CD14-positive monocyte (primary cell): ENCODE data around the gene LANCL1. TPM values are rescaled to one million over a fixed set of nuclear protein-coding genes. Genes with fewer than 3 reads are reported as not detected.
"Not testable (repeated sequence)": the region's sequence is repeated elsewhere in the genome, so short reads cannot be mapped to it uniquely, and the experiment has no call there.

Source experiments
- DNase-seq, 3 donors: peaks; one replicate each; pipeline ENCODE4 v3.0.0-alpha.2; 2011 to 2022
- H2AFZ ChIP-seq: 2 replicates; pipeline ENCODE4 v1.6.0; 2012; ENCODE audit warnings: mild to moderate bottlenecking, low read depth, low read length, inconsistent platforms; ENCODE audit not compliant: insufficient read depth, poor library complexity, severe bottlenecking
- H3K27ac ChIP-seq, 2 donors: 1 replicate in 1 of 2; 2 replicates in 1 of 2; pipeline ENCODE4 v1.5.1; 2012 to 2013; ENCODE audit warnings: low read length in 2 of 2, control low read depth in 1 of 2, inconsistent platforms in 1 of 2, low read depth in 1 of 2, mild to moderate bottlenecking in 1 of 2
- H3K27me3 ChIP-seq, 2 donors: one replicate each; pipeline versions ENCODE4 v1.6.0 to v1.6.1; 2011 to 2013; ENCODE audit warnings: low read length in 2 of 2; ENCODE audit not compliant: control insufficient read depth in 2 of 2, insufficient read depth in 2 of 2
- H3K36me3 ChIP-seq, 2 donors: replicated peaks in 1 of 2; 1 replicate in 1 of 2; 2 replicates in 1 of 2; pipeline versions ENCODE4 v1.5.1 to v1.6.1; 2012 to 2013; ENCODE audit warnings: low read length in 2 of 2, control low read depth in 1 of 2, inconsistent platforms in 1 of 2, mild to moderate bottlenecking in 1 of 2; ENCODE audit not compliant: insufficient read depth in 2 of 2, control insufficient read depth in 1 of 2
- H3K4me1 ChIP-seq, 2 donors: 1 replicate in 1 of 2; 2 replicates in 1 of 2; pipeline versions ENCODE4 v1.5.1 to v1.6.1; 2012 to 2013; ENCODE audit warnings: low read length in 2 of 2, control low read depth in 1 of 2, inconsistent platforms in 1 of 2, mild to moderate bottlenecking in 1 of 2, moderate library complexity in 1 of 2; ENCODE audit not compliant: insufficient read depth in 2 of 2, control insufficient read depth in 1 of 2
- H3K4me2 ChIP-seq: replicated peaks from 2 replicates; pipeline ENCODE3; 2012; ENCODE audit warnings: low read length, moderate library complexity, mild to moderate bottlenecking; ENCODE audit not compliant: poor library complexity, severe bottlenecking; ENCODE audit errors: extremely low read depth
- H3K4me3 ChIP-seq, 3 experiments: fragments of 200-600 bp in 1 of 3; sonication (generic) in 1 of 3; replicated peaks in 1 of 3; 1 replicate in 2 of 3; 2 replicates in 1 of 3; pipeline ENCODE4 v1.5.1; 2011 to 2013; ENCODE audit warnings: low read length in 3 of 3, mild to moderate bottlenecking in 3 of 3, control low read depth in 2 of 3, low read depth in 2 of 3, inconsistent platforms in 1 of 3, moderate library complexity in 1 of 3
- H3K79me2 ChIP-seq: 2 replicates; pipeline ENCODE4 v1.6.0; 2012; ENCODE audit warnings: mild to moderate bottlenecking, control low read depth, inconsistent platforms, low read length, moderate library complexity; ENCODE audit not compliant: insufficient read depth
- H3K9ac ChIP-seq: 2 replicates; pipeline ENCODE4 v1.6.0; 2017; ENCODE audit warnings: low read length, mild to moderate bottlenecking; ENCODE audit not compliant: insufficient read depth, poor library complexity, severe bottlenecking
- H3K9me3 ChIP-seq, 2 donors: replicated peaks in 1 of 2; 1 replicate in 1 of 2; 2 replicates in 1 of 2; pipeline versions ENCODE4 v1.5.1 to v1.6.1; 2012 to 2013; ENCODE audit warnings: low read length in 2 of 2, control low read depth in 1 of 2; ENCODE audit not compliant: control insufficient read depth in 1 of 2, insufficient read depth in 1 of 2
- H4K20me1 ChIP-seq: 2 replicates; pipeline ENCODE4 v1.6.0; 2012; ENCODE audit warnings: mild to moderate bottlenecking, low read length, control low read depth, moderate library complexity; ENCODE audit not compliant: insufficient read depth
- H3K27ac Mint-ChIP-seq, 7 donors: one replicate each; pipeline ENCODE4 v1.8.0; 2020; ENCODE audit warnings: mild to moderate bottlenecking in 7 of 7, mixed read lengths in 7 of 7, moderate library complexity in 6 of 7, inconsistent platforms in 2 of 7
- H3K27me3 Mint-ChIP-seq, 3 donors: one replicate each; pipeline ENCODE4 v1.8.0; 2021 to 2022; ENCODE audit warnings: low read depth in 3 of 3, mild to moderate bottlenecking in 3 of 3, mixed read lengths in 3 of 3, moderate library complexity in 3 of 3, inconsistent platforms in 1 of 3
- H3K36me3 Mint-ChIP-seq, 2 donors: one replicate each; pipeline ENCODE4 v1.8.0; 2020; ENCODE audit warnings: mixed read lengths in 2 of 2, inconsistent platforms in 1 of 2, mild to moderate bottlenecking in 1 of 2
- H3K4me1 Mint-ChIP-seq: one replicate; pipeline ENCODE4 v1.8.0; 2020; ENCODE audit warnings: mild to moderate bottlenecking, mixed read lengths
- H3K4me3 Mint-ChIP-seq, 2 donors: one replicate each; pipeline ENCODE4 v1.8.0; 2020; ENCODE audit warnings: mild to moderate bottlenecking in 2 of 2, mixed read lengths in 2 of 2, moderate library complexity in 1 of 2
- H3K9me3 Mint-ChIP-seq, 7 donors: one replicate each; pipeline ENCODE4 v1.8.0; 2020 to 2022; ENCODE audit warnings: mixed read lengths in 7 of 7, mild to moderate bottlenecking in 6 of 7, moderate library complexity in 6 of 7, inconsistent platforms in 2 of 7
- CTCF ChIP-seq: fragments of 200-600 bp; IDR thresholded peaks from one replicate; pipeline ENCODE4 v1.8.0; 2022; ENCODE audit warnings: antibody characterized with exemption, mild to moderate bottlenecking
- WGBS: methylation state at CpG from one replicate; pipeline ENCODE4 v1.1.5; 2013; ENCODE audit warnings: missing lambda C conversion rate; ENCODE audit not compliant: insufficient coverage; 5-methylcytosine and 5-hydroxymethylcytosine counted together
- intact Hi-C, 2 donors: fragments of 100-400 bp; cut with micrococcal nuclease; formaldehyde crosslinking; loops; one replicate each; pipeline versions ENCODE4 v1.15.0 to v1.15.1; 2023
- polyA plus RNA-seq, 3 donors: library from polyadenylated mRNA; depleted of rRNA in 1 of 3; unstranded in 2 of 3; stranded (reverse) in 1 of 3; fragments of 300-500 nt in 2 of 3; fragments of >200 nt in 1 of 3; fragmentation: Illumina TruSeq in 2 of 3; gene quantifications; 1 replicate in 2 of 3; 2 replicates in 1 of 3; pipeline ENCODE4 v1.2.3, GENCODE V29; 2012 to 2021

The LANCL1 gene
- polyA plus RNA-seq, 3 donors = 4.8 to 11.1 (median 6.1) TPM

- Mint-ChIP-seq H3K4me1 (no peaks in the 10 kb centered on the region), H3K36me3 (peaks cover 15 to 18% of the 10 kb centered on the region in 2 donors), H3K27me3 (no peaks in the 10 kb centered on the region), H3K27ac (no peak overlapping the region), H3K4me3 (no peak overlapping the region), H3K9me3 (peaks cover 15 to 28% (median 17%) of the 10 kb centered on the region in 7 donors)
- Histone ChIP-seq H3K4me2 (no peak overlapping the region), H2AFZ (no peak overlapping the region), H3K9ac (no peak overlapping the region), H3K4me1 (no peaks in the 10 kb centered on the region), H3K27me3 (no peaks in the 10 kb centered on the region), H3K4me3 (no peak overlapping the region), H4K20me1 (no peaks in the 10 kb centered on the region), H3K79me2 (no peaks in the 10 kb centered on the region), H3K36me3 (peaks cover 6 to 22% of the 10 kb centered on the region in 2 donors), H3K9me3 (peaks cover 16 to 28% of the 10 kb centered on the region in 2 donors), H3K27ac (no peak overlapping the region)
- WGBS = 100% methylated on average over 2 of the region's 2 CpGs
- no peak for DNase-seq
- intact Hi-C loops = no loop called here
- no peak for TF ChIP-seq CTCF
These were observed 47.0 kb downstream of the LANCL1 start for GRCh38 chr2:210429403-210430137.

- H3K4me2 ChIP-seq = no peak overlapping the region
- intact Hi-C loops = no loop called here
- no peak overlapping the region for H3K9ac ChIP-seq
- no peaks in the 10 kb centered on the region for H3K4me1 ChIP-seq
- no peak for DNase-seq
- no peak overlapping the region for H2AFZ ChIP-seq
- H4K20me1 ChIP-seq = no peaks in the 10 kb centered on the region
- no peaks in the 10 kb centered on the region for H3K79me2 ChIP-seq
- H3K4me1 Mint-ChIP-seq = no peaks in the 10 kb centered on the region
- H3K27me3 ChIP-seq = no peaks in the 10 kb centered on the region
- no peak overlapping the region for H3K27ac ChIP-seq
- H3K36me3 ChIP-seq = peaks cover 2 to 12% of the 10 kb centered on the region in 2 donors
- H3K4me3 ChIP-seq = no peak overlapping the region
- H3K27ac Mint-ChIP-seq = no peak overlapping the region
- no peak for TF ChIP-seq CTCF
- 33% methylated on average over 1 of the region's 5 CpGs for whole genome bisulfite sequencing
- H3K27me3 Mint-ChIP-seq = no peaks in the 10 kb centered on the region
- peaks cover 19 to 31% (median 20%) of the 10 kb centered on the region in 7 donors for H3K9me3 Mint-ChIP-seq
- H3K36me3 Mint-ChIP-seq = peaks cover 10 to 11% of the 10 kb centered on the region in 2 donors
- H3K9me3 ChIP-seq = peaks cover 19 to 28% of the 10 kb centered on the region in 2 donors
- H3K4me3 Mint-ChIP-seq = no peak overlapping the region
These were observed 48.0 kb downstream of the LANCL1 start for GRCh38 chr2:210428393-210429179.

GRCh38 chr2:210427309-210427708 is 49.2 kb downstream of the LANCL1 start:
- H4K20me1 ChIP-seq, H3K4me2 ChIP-seq, DNase-seq, H3K27me3 Mint-ChIP-seq, H3K27me3 ChIP-seq, H3K27ac ChIP-seq, H3K4me3 ChIP-seq, intact Hi-C loops, H3K4me1 ChIP-seq, H3K27ac Mint-ChIP-seq, H2AFZ ChIP-seq, H3K9ac ChIP-seq, H3K4me3 Mint-ChIP-seq, H3K79me2 ChIP-seq, H3K36me3 ChIP-seq, H3K4me1 Mint-ChIP-seq, H3K36me3 Mint-ChIP-seq: not testable (repeated sequence)
- peaks cover 19 to 28% of the 10 kb centered on the region in 2 donors for H3K9me3 ChIP-seq
- H3K9me3 Mint-ChIP-seq = peaks cover 20 to 31% (median 20%) of the 10 kb centered on the region in 7 donors
- WGBS = 100% methylated on average over 2 of the region's 6 CpGs
